ENCODE data around the gene THBS4.
A peak's percentile ranks its signal among the peaks of the same experiment; 100 is the strongest.

The THBS4 gene

DNA sequence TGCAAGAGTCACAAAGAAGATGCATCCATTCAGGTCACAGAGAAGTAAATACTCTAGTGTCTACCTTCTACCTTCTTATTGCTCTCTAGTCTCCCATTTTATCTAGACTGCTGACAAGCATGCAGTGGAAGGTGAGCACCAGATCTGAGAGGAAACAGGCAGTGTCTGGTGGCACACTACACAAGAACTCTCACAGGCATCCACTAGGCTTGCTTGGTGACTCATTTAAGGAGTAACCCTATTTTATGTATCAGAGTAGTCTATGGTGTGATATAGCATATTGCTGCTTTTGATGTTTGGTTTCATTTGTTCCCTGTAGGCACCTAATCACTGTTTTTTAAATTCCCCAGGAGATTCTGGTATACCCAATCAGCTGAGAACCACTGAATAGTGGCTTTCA lies 1.6 kb upstream of the THBS4 start:
- TF ChIP-seq, protein P1, sequence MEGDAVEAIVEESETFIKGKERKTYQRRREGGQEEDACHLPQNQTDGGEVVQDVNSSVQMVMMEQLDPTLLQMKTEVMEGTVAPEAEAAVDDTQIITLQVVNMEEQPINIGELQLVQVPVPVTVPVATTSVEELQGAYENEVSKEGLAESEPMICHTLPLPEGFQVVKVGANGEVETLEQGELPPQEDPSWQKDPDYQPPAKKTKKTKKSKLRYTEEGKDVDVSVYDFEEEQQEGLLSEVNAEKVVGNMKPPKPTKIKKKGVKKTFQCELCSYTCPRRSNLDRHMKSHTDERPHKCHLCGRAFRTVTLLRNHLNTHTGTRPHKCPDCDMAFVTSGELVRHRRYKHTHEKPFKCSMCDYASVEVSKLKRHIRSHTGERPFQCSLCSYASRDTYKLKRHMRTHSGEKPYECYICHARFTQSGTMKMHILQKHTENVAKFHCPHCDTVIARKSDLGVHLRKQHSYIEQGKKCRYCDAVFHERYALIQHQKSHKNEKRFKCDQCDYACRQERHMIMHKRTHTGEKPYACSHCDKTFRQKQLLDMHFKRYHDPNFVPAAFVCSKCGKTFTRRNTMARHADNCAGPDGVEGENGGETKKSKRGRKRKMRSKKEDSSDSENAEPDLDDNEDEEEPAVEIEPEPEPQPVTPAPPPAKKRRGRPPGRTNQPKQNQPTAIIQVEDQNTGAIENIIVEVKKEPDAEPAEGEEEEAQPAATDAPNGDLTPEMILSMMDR (IDR thresholded peaks at IDR 0.05; ENCODE audit: low read depth, low read length) = no peak
- no peak for DNase-seq (ENCODE audit: low read depth in 2 of 2)
- H3K4me3 ChIP-seq (replicated peaks in 1 of 2; ENCODE audit: low read depth in 2 of 2, low read length in 2 of 2) = no peak overlapping the region

DNA sequence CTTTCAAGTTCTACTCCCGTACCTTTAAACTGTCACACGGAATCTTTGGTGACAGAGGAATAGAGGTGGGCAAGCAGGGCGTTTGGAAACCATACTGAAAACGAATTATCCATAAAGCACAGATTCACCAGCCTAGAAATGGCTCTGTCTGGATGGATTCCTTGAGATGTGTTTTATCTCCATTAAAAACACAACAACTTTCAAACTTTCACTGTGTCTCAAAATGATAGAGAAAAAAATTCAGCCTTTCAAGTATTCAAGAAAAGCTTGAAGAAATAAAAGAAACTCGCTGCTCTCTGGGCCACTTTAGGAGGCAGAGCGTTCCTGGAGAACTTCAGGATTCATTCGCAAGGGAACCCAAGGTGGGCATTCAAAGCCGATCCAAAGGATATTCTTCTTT lies 589 bp upstream of the THBS4 start:
- peak in 1 of 2 donors; percentile 14 for DNase-seq (ENCODE audit: low read depth in 2 of 2)
- no peak overlapping the region for H3K4me3 ChIP-seq (replicated peaks in 1 of 2; ENCODE audit: low read depth in 2 of 2, low read length in 2 of 2)
- TF ChIP-seq, protein P1 (IDR thresholded peaks at IDR 0.05; ENCODE audit: low read depth, low read length) = no peak

DNA sequence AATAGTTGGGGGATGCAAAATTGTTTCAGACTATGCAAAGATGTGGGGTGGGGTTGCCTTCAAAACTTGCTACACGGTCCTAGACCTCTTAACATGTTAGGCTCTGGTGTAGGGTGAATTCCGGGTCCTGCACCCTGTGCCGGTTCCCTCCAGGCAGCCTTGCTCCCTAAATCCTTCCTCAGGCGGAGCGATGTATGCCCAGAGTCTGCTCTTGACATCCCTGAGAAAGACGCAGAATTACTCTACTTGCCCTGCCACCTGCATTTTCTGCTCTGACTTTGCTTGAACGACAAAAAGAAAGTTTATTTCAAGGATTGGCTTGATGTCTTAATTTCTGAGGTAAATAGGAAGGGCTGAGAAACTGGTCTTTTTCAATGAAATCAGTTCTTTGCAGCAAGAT lies 691 bp downstream of the THBS4 start:
- no peak for DNase-seq (ENCODE audit: low read depth in 2 of 2)
- H3K4me3 ChIP-seq (replicated peaks in 1 of 2; ENCODE audit: low read depth in 2 of 2, low read length in 2 of 2) = no peak overlapping the region
- TF ChIP-seq, protein P1 (IDR thresholded peaks at IDR 0.05; ENCODE audit: low read depth, low read length) = no peak

DNA sequence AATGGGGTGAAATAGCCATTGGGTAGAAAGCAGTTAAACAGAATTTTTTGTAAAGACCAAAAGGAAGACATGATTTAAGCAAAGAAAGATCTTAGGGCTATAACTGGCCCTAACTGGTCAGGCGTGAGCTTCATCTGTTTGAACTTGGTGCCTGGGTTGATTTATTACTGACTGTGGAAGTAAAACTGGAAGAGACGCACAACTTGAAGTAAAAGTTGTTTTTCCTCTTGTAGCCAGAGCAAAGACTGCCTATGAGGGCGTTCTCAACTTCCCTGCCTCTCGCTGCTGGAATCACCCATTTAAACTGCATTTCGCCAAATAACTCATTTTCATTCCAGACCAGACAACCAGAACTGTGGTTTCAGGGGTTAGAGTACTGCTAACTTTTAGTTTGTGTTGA lies 1.5 kb downstream of the THBS4 start:
- no peak for DNase-seq (ENCODE audit: low read depth in 2 of 2)
- TF ChIP-seq, protein P1 (IDR thresholded peaks at IDR 0.05; ENCODE audit: low read depth, low read length) = no peak
- no peak overlapping the region for H3K4me3 ChIP-seq (replicated peaks in 1 of 2; ENCODE audit: low read depth in 2 of 2, low read length in 2 of 2)

DNA sequence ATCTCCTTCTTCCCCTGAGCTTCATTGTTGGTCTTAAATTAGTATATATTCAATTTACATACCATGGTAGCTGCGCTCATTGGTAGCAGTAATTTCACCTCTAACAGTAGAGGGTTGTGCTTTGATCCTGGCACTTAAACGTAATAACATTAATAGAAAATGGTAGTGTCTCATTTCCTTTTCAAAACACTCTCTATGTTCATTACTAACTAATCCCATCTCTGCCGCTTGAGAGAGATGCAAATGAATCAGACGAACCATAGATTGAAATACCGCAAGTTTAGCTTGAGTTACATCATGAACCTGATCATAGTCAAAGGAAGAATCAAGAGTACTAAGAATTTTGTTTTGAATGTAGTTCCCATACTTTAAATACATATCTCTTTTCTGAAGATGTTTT lies 2.2 kb downstream of the THBS4 start:
- DNase-seq (ENCODE audit: low read depth in 2 of 2) = no peak
- TF ChIP-seq, protein P1 (IDR thresholded peaks at IDR 0.05; ENCODE audit: low read depth, low read length) = no peak
- H3K4me3 ChIP-seq (replicated peaks in 1 of 2; ENCODE audit: low read depth in 2 of 2, low read length in 2 of 2) = no peak overlapping the region

DNA sequence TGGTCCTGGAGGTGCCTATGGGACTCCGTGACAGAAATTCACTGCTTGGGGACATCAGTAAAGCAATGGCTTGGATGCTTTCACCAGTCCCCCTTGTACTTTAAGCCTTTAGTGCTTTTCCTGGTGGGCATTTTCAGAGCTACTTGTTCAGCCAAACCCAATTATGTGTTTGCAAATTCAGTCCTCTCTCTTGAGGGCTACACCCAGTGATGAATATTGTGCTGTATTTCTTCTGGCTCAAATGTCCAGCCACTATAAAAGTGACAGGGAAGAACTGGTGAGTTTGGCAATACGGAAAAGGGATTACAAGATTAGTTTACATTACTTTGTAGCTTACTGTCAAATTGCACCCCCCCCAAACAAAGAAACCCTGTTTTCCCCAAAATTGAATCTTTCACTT lies 4.5 kb downstream of the THBS4 start:
- TF ChIP-seq, protein P1 (IDR thresholded peaks at IDR 0.05; ENCODE audit: low read depth, low read length) = no peak
- H3K4me3 ChIP-seq (replicated peaks in 1 of 2; ENCODE audit: low read depth in 2 of 2, low read length in 2 of 2) = no peak overlapping the region
- DNase-seq (ENCODE audit: low read depth in 2 of 2) = no peak

DNA sequence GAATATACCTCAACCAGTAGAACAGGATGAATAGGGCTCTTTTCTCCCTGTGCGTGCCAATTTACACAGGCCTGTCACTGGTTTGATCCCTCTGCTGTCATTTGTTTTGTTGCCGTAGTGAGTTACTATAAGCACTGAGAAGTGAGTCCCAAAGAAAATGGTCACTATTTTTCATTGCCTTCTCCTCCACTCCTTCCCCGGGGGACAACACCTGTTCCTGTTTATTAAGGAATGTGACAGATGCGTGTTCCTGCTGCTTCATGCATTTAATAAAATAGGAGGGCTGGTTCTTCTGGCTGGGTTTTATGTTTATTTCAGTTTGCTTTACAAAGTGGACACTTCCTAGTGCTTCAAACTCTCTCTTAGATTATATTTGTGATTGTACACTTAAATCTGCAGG lies 6.4 kb downstream of the THBS4 start:
- no peak for DNase-seq (ENCODE audit: low read depth in 2 of 2)
- no peak overlapping the region for H3K4me3 ChIP-seq (replicated peaks in 1 of 2; ENCODE audit: low read depth in 2 of 2, low read length in 2 of 2)
- TF ChIP-seq, protein P1 (IDR thresholded peaks at IDR 0.05; ENCODE audit: low read depth, low read length) = no peak
